ENCODE measurements around the gene RNFT2. TPM values are rescaled to one million over a fixed set of nuclear protein-coding genes. Genes with fewer than 3 reads are reported as not detected.

RNFT2 gene
- total RNA-seq, 1 experiment from 2014 or later = 21.1 TPM

- Histone ChIP-seq H3K4me2 (peak overlapping the region; percentile 71), H3K27me3 (ENCODE audit: insufficient read depth, low read depth) (no peaks in the 10 kb centered on the region), H3K36me3 (ENCODE audit: low read depth) (no peaks in the 10 kb centered on the region), H3K4me3 (no peak overlapping the region), H3K9me3 (ENCODE audit: insufficient read depth, low read depth) (no peaks in the 10 kb centered on the region), H4K20me1 (ENCODE audit: insufficient read depth) (no peaks in the 10 kb centered on the region), H3K9me2 (ENCODE audit: insufficient read depth) (no peaks in the 10 kb centered on the region), H3K27ac (no peak overlapping the region), H2AFZ (no peak overlapping the region), H3K79me2 (ENCODE audit: low read depth) (no peaks in the 10 kb centered on the region), H3F3A (ENCODE audit: insufficient read depth, low read depth) (peaks cover 18% of the 10 kb centered on the region; the same call in 1 of the 2 replicates), H3K4me1 (replicated peaks; ENCODE audit: insufficient read depth) (peaks cover 30% of the 10 kb centered on the region)
- POLR2A ChIA-PET (ENCODE audit: unreplicated experiment) = no interaction called here
- TF ChIP-seq CTCF (conservative IDR thresholded peaks at IDR 0.05) (no peak; the same call in 1 of the 2 replicates), EZH2 (IDR thresholded peaks at IDR 0.05; ENCODE audit: low read depth) (no peak)
- BruUV-seq (replicated peaks) = no TSS peak
- DNase-seq = peak in 1 of 2 experiments; percentile 23
- CTCF ChIA-PET = interaction anchor here (0.5 to 0.7 kb wide), 7 partner anchors 21 to 536 kb away, joined by 3 to 10 read pairs (median 4); no protein-coding TSS in a partner anchor
- intact Hi-C loops (cut with micrococcal nuclease; ENCODE audit: unreplicated experiment) = loop anchor here (5.0 kb wide), 4 partner anchors 195 to 630 kb away; no protein-coding TSS in a partner anchor
Measured at GRCh38 chr12:116697305-116697704, 40.8 kb upstream of the RNFT2 start.

- POLR2A ChIA-PET (ENCODE audit: unreplicated experiment) = no interaction called here
- CTCF ChIA-PET = interaction anchor here (0.5 to 0.7 kb wide), 4 partner anchors 91 to 536 kb away, joined by 3 to 6 read pairs (median 4); no protein-coding TSS in a partner anchor
Measured at GRCh38 chr12:116697716-116698115, 40.4 kb upstream of the RNFT2 start.

GRCh38 chr12:116698116-116698515 is 40.0 kb upstream of the RNFT2 start:
- Histone ChIP-seq H3K36me3 (ENCODE audit: low read depth) (no peaks in the 10 kb centered on the region), H3F3A (ENCODE audit: insufficient read depth, low read depth) (peaks cover 18% of the 10 kb centered on the region; the same call in 1 of the 2 replicates), H3K4me3 (peak overlapping the region; percentile 27; the same call in 1 of the 2 replicates), H3K79me2 (ENCODE audit: low read depth) (no peaks in the 10 kb centered on the region), H3K4me2 (peak overlapping the region; percentile 71), H3K27ac (no peak overlapping the region), H3K9me2 (ENCODE audit: insufficient read depth) (no peaks in the 10 kb centered on the region), H3K27me3 (ENCODE audit: insufficient read depth, low read depth) (no peaks in the 10 kb centered on the region), H3K4me1 (replicated peaks; ENCODE audit: insufficient read depth) (peaks cover 30% of the 10 kb centered on the region), H3K9me3 (ENCODE audit: insufficient read depth, low read depth) (no peaks in the 10 kb centered on the region), H2AFZ (no peak overlapping the region; the same call in 1 of the 2 replicates), H4K20me1 (ENCODE audit: insufficient read depth) (no peaks in the 10 kb centered on the region)
- ChIA-PET POLR2A (ENCODE audit: unreplicated experiment) (no interaction called here), CTCF (interaction anchor here (0.9 kb wide), 1 partner anchor 715 kb away, joined by 4 read pairs; no protein-coding TSS in a partner anchor)
- BruUV-seq (replicated peaks) = no TSS peak
- no peak for TF ChIP-seq EZH2 (IDR thresholded peaks at IDR 0.05; ENCODE audit: low read depth)
- TF ChIP-seq CTCF (conservative IDR thresholded peaks at IDR 0.05) = no peak
- intact Hi-C loops (cut with micrococcal nuclease; ENCODE audit: unreplicated experiment) = loop anchor here (1.0 to 5.0 kb wide), 6 partner anchors 37 to 631 kb away; no protein-coding TSS in a partner anchor
- peak; percentile 31 to 81 for DNase-seq

More at GRCh38 chr12:116697716-116698115, 40.4 kb upstream of the RNFT2 start:
- Histone ChIP-seq H3K4me3 (peak overlapping the region; percentile 27; the same call in 1 of the 2 replicates), H3K9me3 (ENCODE audit: insufficient read depth, low read depth) (no peaks in the 10 kb centered on the region), H3K4me2 (peak overlapping the region; percentile 71), H3F3A (ENCODE audit: insufficient read depth, low read depth) (peaks cover 18% of the 10 kb centered on the region; the same call in 1 of the 2 replicates), H3K36me3 (ENCODE audit: low read depth) (no peaks in the 10 kb centered on the region), H2AFZ (no peak overlapping the region; the same call in 1 of the 2 replicates), H3K9me2 (ENCODE audit: insufficient read depth) (no peaks in the 10 kb centered on the region), H3K27me3 (ENCODE audit: insufficient read depth, low read depth) (no peaks in the 10 kb centered on the region), H4K20me1 (ENCODE audit: insufficient read depth) (no peaks in the 10 kb centered on the region), H3K27ac (no peak overlapping the region), H3K79me2 (ENCODE audit: low read depth) (no peaks in the 10 kb centered on the region), H3K4me1 (replicated peaks; ENCODE audit: insufficient read depth) (peaks cover 30% of the 10 kb centered on the region)
- intact Hi-C loops (cut with micrococcal nuclease; ENCODE audit: unreplicated experiment) = loop anchor here (1.0 to 5.0 kb wide), 6 partner anchors 37 to 630 kb away; no protein-coding TSS in a partner anchor
- no peak for DNase-seq
- TF ChIP-seq CTCF (conservative IDR thresholded peaks at IDR 0.05) (no peak), EZH2 (IDR thresholded peaks at IDR 0.05; ENCODE audit: low read depth) (no peak)
- no TSS peak for BruUV-seq (replicated peaks)
